Activated CD8-positive, alpha-beta memory T cell treated with anti-CD3 and anti-CD28 coated beads for 36 hours (primary cell): ENCODE measurements around the gene OR13C8. TPM values are rescaled to one million over a fixed set of nuclear protein-coding genes. Genes with fewer than 3 reads are reported as not detected.
"Not testable (repeated sequence)": the region's sequence is repeated elsewhere in the genome, so short reads cannot be mapped to it uniquely, and the experiment has no call there.

Experiments used
- CTCF ChIA-PET: fragments of 350-600 bp; sonication (Branson Sonifier 250); formaldehyde crosslinking; loops from one replicate; lab custom pipeline; 2021; ENCODE audit warnings: antibody characterized with exemption; lab: Charles Lee
- POLR2A ChIA-PET: fragments of 350-600 bp; sonication (Branson Sonifier 250); formaldehyde crosslinking; loops from one replicate; lab custom pipeline; 2021; ENCODE audit warnings: antibody characterized with exemption; lab: Charles Lee
- total RNA-seq, 2 experiments: library from RNA; stranded (reverse); gene quantifications; one replicate each; pipeline ENCODE4 v1.2.3, GENCODE V29; 2021

The OR13C8 gene, protein sequence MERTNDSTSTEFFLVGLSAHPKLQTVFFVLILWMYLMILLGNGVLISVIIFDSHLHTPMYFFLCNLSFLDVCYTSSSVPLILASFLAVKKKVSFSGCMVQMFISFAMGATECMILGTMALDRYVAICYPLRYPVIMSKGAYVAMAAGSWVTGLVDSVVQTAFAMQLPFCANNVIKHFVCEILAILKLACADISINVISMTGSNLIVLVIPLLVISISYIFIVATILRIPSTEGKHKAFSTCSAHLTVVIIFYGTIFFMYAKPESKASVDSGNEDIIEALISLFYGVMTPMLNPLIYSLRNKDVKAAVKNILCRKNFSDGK
- total RNA-seq: not detected

DNA sequence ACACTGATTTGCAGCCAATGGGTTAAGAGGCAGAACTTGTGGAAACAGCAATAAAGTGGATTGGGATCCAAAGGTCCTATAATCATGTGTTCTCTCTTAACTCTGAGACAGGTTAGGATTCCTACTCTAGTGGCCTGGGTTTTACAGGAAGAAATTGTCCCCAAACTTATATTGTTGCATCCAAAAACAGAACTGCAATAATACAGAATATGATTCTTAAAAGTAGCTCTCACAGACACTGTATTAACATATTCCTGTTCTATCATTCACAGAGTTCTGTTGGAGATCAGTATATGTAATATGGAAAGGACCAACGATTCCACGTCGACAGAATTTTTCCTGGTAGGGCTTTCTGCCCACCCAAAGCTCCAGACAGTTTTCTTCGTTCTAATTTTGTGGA, at the start of gene OR13C8:
Gene OR13C8, plus strand, starts transcription at position 301 of the 400 bp plus-strand sequence. Its CDS starts 0 bp downstream, at position 301.
- CTCF ChIA-PET: no interaction called here
- POLR2A ChIA-PET: no interaction called here

DNA sequence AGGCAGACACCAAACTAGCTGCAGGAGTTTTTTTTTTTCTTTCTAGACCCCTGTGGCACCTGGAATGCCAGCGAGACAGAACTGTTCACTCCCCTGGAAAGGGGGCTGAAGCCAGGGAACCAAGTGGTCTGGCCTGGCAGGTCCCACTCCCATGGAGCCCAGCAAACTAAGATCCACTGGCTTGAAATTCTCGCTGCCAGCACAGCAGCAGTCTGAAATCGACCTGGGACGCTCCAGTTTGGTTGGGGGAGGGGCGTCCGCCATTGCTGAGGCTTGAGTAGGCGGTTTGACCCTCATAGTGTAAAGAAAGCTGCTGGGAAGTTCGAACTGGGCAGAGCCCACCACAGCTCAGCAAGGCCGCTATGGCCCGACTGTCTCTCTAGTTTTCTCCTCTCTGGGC, 48.7 kb upstream of the OR13C8 start:
- CTCF ChIA-PET, POLR2A ChIA-PET: not testable (repeated sequence)

DNA sequence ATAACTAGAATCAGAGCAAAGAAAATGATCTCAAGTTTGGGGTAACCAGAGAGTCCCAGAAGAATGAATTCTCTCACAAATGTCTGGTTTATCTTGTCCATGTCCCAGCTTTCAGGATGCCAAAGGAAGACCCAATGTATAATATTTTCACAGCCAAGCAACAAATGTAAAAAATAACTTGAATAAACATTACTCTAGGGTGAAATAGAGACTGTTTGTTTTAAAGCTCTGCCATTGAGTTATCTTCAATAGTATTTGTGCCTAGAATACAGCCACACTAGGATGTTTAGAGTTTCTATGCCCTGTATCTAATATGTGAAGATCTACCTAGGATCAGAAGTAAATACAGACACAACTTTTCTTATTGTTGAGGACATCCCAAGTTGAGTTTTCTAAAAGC, 41.9 kb upstream of the OR13C8 start, which contains the start of gene OR13C4:
Gene OR13C4, minus strand, starts transcription at position 101 of the 400 bp plus-strand sequence. Its CDS starts 0 bp downstream, at position 101.
- ChIA-PET POLR2A (no interaction called here), CTCF (no interaction called here)

DNA sequence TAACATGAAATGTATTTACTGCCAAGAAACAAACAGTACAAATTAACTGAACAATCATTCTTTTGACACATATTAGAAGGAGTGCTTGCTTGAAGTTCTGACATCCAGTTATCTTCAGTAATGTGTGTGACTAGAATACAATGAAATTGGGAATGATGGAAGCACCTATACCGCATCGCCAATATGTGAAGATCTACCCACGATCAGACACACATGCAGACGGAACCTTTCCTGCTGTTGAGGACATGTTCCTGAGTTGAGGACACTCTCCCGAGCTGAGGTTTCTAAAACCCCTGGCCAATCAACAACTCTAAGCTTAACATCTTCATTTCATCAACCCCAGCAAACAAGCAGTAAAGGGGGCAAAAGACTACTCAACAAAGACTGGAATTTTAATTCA, 32.2 kb upstream of the OR13C8 start, which contains the start of gene OR13C3:
Gene OR13C3, minus strand, starts transcription at position 101 of the 400 bp plus-strand sequence. CDS start 133 bp downstream, outside the sequence.
- ChIA-PET CTCF (no interaction called here), POLR2A (no interaction called here)

DNA sequence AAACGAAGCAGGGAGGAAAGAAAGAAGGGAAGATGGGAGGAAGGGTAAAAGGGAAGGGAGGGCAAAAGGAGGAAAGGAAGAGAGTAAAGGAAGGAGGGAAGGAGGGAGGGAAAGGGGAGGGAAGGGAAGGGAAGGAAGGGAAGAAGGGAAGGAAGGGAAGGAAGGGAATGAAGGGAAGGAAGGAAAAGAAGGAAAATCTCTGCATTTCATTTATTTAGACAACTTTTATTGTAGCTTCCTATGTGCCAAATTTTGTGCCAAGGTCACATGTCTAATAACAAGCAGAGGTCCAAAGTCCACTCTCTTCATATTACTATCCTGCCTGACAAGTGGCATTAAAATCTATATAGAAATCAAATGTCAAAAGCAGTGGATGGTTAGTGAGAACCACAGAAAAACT, 29.7 kb upstream of the OR13C8 start:
- CTCF ChIA-PET: no interaction called here
- POLR2A ChIA-PET: no interaction called here

DNA sequence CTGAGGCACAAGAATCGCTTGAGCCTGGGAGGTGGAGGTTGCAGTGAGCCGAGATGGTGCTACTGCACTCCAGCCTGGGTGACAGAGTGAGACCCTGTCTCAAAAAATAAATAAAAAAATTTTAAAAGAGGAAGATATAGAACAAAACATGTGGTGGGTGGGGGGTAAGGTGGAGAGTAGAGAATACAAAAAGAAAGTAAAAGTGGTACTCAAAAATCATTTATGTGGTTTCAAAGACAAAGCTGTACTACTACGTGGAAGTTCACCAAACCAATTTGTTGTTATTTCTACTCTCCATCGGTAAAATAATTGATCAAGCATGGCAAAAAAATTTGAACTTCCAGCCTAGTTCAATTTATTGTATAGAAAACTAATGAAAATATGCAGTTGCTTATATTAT, 24.3 kb upstream of the OR13C8 start:
- ChIA-PET CTCF (no interaction called here), POLR2A (no interaction called here)

DNA sequence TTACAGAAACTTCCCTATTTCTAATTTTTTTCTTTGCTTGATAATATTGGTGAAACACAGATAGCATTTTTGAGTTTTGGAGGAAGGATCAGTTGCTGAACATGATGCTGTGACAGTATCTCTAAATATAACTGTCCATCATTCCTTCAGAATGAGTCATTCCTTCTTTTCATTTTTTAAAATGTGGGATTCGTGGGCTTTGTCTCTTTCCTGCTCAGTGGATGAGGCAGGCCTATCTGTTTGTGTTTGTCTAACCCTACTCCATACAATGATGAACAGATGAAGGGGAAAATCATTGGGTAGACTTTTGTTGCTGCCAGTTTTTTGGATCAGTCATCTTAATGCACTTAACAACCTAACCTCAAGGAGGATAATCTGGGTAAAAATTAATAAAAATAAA, 15.7 kb upstream of the OR13C8 start:
- CTCF ChIA-PET: no interaction called here
- POLR2A ChIA-PET: no interaction called here

DNA sequence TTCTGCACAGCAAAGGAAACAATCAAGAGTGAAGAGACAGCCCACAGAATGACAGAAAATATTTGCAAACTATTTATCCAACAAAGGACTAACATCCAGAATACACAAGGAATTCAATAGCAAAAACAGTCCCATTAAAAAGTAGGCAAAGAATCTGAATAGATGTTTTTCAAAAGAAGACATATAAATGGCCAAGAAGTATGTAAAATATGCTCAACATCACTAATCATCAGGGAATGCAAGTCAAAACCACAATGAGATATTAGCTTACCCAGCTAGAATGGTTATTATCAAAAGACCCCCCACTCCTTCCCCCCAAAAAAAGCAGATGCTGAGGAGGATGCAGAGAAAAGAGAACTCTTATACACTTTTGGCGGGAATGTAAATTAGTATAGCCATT, 13.4 kb upstream of the OR13C8 start:
- CTCF ChIA-PET: no interaction called here

DNA sequence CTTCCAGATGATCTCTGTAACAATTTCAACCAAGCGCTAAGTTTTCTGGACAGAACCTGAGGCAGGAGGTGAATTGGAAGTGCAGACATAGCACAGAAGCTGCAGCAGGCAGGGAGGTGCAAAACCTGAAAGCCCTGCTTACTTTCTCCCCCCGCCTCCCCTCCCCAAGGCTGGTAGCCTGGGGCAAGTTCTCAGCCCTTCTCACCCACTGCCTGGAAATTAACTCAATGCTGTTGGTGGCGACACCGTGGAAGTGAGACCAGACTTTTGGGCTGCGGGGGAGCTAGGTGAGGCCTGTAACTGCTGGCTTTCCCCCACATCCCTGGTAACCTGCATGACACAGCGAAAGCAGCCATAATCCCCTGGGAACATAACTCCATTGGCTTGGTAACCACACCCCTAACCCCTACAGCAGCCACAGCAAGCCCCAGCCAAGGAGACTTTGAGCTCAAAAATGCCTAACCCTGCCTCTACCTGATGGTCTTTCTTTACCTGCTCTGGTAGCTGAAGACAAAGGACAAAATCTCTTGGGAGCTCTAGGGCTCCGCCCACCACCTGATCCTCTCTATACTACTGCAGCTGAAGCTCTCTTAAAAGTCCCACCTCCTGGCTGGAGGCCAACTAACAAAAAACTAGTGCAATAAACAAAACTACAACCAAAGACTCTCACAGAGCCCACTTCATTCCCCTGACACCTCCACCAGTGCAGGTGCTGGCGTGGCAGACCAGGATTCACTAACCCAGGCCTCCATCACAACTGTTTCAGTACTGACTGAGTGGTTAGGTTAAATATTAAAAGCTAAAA, 11.9 kb upstream of the OR13C8 start:
- CTCF ChIA-PET: no interaction called here
- POLR2A ChIA-PET: no interaction called here

More for the DNA sequence above, 13.4 kb upstream of the OR13C8 start:
- POLR2A ChIA-PET: no interaction called here

DNA sequence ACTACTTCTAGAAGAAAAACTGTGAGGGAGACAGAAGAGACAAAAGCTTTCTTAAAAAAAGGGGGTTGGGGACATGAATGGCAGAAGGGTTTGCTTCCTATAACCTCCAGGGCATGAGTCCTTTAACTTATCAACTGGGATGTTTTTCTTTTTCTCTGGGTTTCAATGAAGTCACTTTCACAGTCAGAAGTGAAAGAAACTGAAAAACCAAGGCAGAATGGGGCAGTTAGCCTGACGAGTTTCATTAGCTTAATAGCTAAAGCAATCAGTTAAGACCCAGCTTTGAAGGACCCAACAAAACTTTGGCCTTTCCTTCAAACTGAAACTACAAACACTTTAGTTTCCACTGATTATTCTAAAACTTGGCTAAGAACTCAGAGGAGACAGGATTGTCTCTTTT, 4.6 kb upstream of the OR13C8 start:
- CTCF ChIA-PET: interaction anchor here (0.7 kb wide), 1 partner anchor 244 kb away, joined by 3 read pairs; no protein-coding TSS in a partner anchor
- POLR2A ChIA-PET: no interaction called here

DNA sequence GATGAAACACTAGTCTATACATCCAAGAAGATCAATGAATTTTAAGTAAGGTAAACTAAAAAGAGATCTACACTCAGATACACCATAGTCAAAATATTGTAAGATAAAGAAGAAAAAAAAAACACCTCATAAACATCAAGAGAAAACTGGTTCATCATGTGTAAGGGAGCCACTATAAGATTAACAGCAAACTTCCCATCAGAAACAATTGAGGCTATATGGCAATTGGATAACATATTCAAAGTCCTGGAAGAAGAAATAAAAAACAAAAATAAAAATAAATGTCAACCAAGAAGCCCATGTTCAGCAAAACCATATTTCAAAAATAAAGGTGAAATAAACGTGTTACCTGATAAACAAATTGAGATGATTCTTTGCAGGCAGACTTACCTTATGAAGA, 3.6 kb downstream of the OR13C8 start:
- ChIA-PET CTCF (no interaction called here), POLR2A (no interaction called here)

DNA sequence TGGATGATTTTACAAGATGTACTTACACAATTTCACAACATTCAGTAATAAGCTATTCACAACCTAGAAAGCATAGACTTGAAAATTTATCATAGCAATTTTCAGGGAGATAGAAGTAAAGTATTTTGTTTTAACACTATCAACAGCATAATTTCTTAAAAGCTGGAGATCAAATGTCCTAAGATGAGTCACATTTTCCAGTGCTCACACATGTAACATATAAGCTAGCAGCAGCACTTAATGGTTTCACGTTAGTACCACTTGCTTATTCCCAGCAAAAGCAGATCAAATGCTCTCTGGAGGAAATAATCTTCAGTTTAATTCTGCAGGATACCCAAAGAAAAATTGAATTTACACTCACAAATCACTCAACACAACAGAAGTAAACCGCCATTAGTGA, 6.5 kb downstream of the OR13C8 start:
- CTCF ChIA-PET: no interaction called here

DNA sequence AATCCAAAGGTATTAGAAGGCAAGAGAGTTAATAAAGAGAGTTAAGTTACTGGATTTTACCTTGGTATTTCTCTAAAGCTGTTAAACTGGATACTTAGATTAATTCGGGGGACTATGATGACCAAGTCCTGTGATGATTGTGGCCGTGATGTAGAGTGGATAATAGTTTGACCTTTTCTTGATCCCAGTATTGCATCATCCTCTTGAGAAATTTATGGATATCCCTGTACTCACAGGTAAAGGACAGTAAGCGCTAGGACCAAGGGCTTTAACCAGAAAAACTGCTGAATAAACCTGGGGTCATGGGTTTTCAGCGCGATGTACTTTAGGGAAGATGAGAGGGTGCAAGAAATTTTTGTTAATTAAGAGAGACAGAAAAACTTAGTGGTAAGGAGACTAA, 8.3 kb downstream of the OR13C8 start:
- CTCF ChIA-PET: no interaction called here

More for the DNA sequence above, 6.5 kb downstream of the OR13C8 start:
- POLR2A ChIA-PET: no interaction called here

DNA sequence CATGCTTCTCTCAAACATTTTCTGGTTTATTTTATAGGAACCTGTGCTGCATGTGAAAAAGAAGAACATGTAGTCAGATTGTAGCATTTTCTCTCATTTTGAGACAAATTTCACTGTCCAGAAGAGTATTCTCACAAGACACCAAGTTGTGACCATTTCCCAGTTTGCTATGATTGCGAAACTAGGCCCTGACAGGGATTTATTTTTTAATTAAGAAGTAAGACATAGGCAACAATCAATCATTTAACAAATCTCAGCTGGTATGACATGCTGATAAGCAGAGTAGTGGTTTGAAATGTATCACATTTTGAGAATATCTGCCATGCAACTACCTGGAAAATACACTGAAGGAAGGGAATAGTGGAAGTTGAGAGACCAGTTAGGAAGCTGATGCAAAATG, 11.6 kb downstream of the OR13C8 start:
- CTCF ChIA-PET: no interaction called here
- POLR2A ChIA-PET: no interaction called here

More for the DNA sequence above, 8.3 kb downstream of the OR13C8 start:
- POLR2A ChIA-PET: no interaction called here

DNA sequence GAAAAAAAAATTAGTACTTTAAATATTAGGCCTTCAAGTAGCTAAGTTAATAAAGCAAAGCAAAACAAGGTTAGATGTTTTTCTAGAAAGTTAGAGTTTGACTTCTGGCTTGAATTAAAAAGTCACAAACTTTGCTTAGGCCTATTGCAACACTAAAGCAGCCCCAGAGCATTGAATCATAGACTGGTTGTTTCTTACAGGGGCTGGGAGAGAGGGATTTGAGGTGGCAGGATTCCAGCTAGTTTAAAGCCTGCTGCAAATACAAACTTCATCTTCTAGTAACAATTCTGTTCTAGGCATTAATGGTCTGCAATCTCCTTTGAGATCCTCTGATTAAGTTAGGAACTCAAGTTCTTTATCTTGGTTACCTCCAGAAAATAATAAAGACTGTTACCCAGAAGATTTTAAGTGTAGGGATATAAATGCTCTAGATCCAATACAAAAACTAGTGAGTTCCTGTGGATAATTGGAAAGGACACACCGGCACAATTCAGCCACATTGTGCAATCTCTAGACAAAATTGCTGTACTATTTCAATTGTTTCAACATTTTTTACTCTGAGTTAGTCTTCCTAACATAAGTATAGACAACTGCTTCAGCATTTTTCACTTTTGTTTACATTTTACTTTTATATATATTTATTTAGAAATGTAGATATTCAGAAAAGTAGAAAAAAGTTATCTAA, 17.7 kb downstream of the OR13C8 start:
- ChIA-PET POLR2A (no interaction called here), CTCF (no interaction called here)

DNA sequence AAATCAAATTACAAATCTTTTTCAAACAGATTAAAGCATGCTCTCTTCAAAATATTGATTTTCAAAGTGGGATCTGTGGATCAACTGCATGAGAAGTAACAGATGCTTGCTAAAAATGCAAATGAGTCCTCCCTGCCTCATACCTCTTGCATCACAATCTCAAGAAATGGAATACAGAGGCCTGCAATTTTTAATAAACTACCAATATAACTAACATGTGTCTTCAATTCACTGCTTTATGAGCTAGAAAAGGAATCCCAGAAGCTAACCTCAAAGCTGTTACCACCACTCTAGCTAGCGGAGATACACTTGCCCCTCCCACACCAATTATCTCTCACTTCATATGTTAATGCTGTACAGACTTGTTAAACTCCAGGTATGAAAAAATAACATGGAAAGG, 20.7 kb downstream of the OR13C8 start:
- CTCF ChIA-PET: interaction anchor here (0.6 kb wide), 1 partner anchor 56 kb away, joined by 3 read pairs; no protein-coding TSS in a partner anchor
- POLR2A ChIA-PET: no interaction called here

DNA sequence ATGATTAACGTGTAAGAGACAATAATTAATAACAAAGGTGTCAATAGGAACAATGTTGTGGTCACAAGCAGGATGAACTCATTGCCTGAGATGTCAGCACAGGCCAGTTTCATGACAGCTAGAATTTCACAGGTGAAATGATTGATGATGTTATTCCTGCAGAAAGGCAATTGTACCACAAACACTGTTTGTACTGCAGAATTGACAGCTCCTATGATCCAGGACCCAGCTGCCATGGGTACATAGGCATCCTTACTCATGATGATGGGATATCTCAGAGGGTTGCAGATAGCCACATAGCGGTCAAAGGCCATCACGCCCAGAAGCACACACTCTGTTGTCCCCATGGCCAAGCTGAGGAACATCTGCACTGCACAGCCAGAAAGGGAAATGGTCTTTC, 29.8 kb downstream of the OR13C8 start:
- POLR2A ChIA-PET, CTCF ChIA-PET: not testable (repeated sequence)

DNA sequence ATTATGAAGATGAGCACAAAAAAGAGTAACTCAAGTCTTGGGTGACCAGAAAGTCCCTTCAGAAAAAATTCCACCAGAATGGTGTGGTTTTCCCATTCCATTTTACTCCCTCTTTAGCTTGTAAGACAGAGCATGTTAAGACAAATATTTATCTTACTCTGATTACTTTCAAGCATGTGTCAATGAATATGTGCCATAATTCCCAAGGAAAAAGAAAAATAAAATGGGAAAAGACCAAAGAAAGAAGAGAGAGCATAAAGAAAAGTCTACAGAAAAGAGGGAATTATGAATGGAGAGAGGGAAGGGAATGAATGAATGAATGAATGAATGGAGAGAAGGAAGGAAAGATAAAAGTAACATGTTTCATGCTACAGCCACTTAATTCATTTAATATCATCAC, 30.3 kb downstream of the OR13C8 start, which contains the start of gene OR13C5:
Gene OR13C5, minus strand, starts transcription at position 101 of the 400 bp plus-strand sequence. Its CDS starts 0 bp downstream, at position 101.
- CTCF ChIA-PET, POLR2A ChIA-PET: not testable (repeated sequence)

DNA sequence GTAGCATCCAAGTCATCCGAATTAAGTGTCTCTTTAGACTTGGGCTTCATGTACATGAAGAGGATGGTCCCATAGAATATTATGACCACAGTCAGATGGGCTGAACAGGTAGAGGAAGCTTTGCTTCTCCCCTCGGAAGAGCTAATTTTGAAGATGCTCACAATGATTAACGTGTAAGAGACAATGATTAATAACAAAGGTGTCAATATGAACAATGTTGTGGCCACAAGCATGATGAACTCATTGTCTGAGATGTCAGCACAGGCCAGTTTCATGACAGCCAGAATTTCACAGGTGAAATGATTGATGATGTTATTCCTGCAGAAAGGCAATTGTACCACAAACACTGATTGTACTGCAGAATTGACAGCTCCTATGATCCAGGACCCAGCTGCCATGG, 35.8 kb downstream of the OR13C8 start:
- POLR2A ChIA-PET: no interaction called here
- CTCF ChIA-PET: no interaction called here

DNA sequence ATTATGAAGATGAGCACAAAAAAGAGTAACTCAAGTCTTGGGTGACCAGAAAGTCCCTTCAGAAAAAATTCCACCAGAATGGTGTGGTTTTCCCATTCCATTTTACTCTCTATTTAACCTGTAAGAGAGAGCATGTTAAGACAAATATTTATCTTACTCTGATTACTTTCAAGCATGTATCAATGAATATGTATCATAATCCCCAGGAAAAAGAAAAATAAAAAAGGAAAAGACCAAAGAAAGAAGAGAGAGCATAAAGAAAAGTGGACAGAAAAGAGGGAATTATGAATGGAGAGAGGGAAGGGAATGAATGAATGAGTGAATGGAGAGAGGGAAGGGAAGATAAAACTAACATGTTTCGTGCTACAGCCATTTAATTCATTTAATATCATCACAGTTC, 36.6 kb downstream of the OR13C8 start, which contains the start of gene OR13C2:
Gene OR13C2, minus strand, starts transcription at position 101 of the 400 bp plus-strand sequence. Its CDS starts 0 bp downstream, at position 101.
- POLR2A ChIA-PET, CTCF ChIA-PET: not testable (repeated sequence)
